Upper lobe of right lung (tissue), 1 donor: ENCODE measurements around the gene SAMD10. TPM values are rescaled to one million over a fixed set of nuclear protein-coding genes. Genes with fewer than 3 reads are reported as not detected.

Experiments used
- ATAC-seq: fragments of 200-7000 bp; cut with Tn5 transposase; one replicate; pipeline ENCODE4 v1.9.1; 2020; ENCODE audit warnings: mild to moderate bottlenecking, moderate library complexity
- DNase-seq: peaks from one replicate; pipeline ENCODE4 v3.0.0-alpha.2; 2020
- H3K27ac ChIP-seq: fragments of 200-600 bp; one replicate; pipeline ENCODE4 v1.8.0; 2022
- H3K27me3 ChIP-seq: fragments of 200-600 bp; one replicate; pipeline ENCODE4 v1.8.0; 2022; ENCODE audit warnings: mild to moderate bottlenecking
- H3K36me3 ChIP-seq: fragments of 200-600 bp; one replicate; pipeline ENCODE4 v1.8.0; 2022
- H3K4me1 ChIP-seq: fragments of 200-600 bp; one replicate; pipeline ENCODE4 v1.8.0; 2022
- H3K4me3 ChIP-seq: fragments of 200-600 bp; one replicate; pipeline ENCODE4 v1.8.0; 2022; ENCODE audit warnings: mild to moderate bottlenecking
- H3K9me3 ChIP-seq: fragments of 200-600 bp; one replicate; pipeline ENCODE4 v1.8.0; 2022
- intact Hi-C: fragments of 100-400 bp; cut with DNase I; formaldehyde crosslinking; loops from one replicate; pipeline ENCODE4 v1.11.0; 2022
- total RNA-seq: library from RNA; stranded (reverse); fragmentation: NEBNext Ultra II Directional; extraction: Animal tissue kit (Norgen Biotek cat#: 25700); gene quantifications from one replicate; pipeline ENCODE4 v1.2.1, GENCODE V29; 2021
- TF ChIP-seq, protein P1 (sequence below): fragments of 200-600 bp; IDR thresholded peaks from one replicate; pipeline ENCODE4 v1.8.0; 2022; ENCODE audit warnings: antibody characterized with exemption
- donor health status: DM: no; HTN: yes; CAD: no; lungs with severe emphysema.

Gene SAMD10
- total RNA-seq, 1 donor from 2014 or later: 4.3 TPM

- Histone ChIP-seq H3K4me3 (no peak overlapping the region), H3K4me1 (peaks cover 19% of the 10 kb centered on the region), H3K27me3 (no peaks in the 10 kb centered on the region), H3K36me3 (peaks cover 33% of the 10 kb centered on the region), H3K27ac (no peak overlapping the region), H3K9me3 (no peaks in the 10 kb centered on the region)
- DNase-seq: no peak
- ATAC-seq: no peak
- TF ChIP-seq, protein P1, sequence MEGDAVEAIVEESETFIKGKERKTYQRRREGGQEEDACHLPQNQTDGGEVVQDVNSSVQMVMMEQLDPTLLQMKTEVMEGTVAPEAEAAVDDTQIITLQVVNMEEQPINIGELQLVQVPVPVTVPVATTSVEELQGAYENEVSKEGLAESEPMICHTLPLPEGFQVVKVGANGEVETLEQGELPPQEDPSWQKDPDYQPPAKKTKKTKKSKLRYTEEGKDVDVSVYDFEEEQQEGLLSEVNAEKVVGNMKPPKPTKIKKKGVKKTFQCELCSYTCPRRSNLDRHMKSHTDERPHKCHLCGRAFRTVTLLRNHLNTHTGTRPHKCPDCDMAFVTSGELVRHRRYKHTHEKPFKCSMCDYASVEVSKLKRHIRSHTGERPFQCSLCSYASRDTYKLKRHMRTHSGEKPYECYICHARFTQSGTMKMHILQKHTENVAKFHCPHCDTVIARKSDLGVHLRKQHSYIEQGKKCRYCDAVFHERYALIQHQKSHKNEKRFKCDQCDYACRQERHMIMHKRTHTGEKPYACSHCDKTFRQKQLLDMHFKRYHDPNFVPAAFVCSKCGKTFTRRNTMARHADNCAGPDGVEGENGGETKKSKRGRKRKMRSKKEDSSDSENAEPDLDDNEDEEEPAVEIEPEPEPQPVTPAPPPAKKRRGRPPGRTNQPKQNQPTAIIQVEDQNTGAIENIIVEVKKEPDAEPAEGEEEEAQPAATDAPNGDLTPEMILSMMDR: no peak
- intact Hi-C loops: no loop called here
Observed at GRCh38 chr20:63967330-63968135, 11.9 kb downstream of the SAMD10 start.

GRCh38 chr20:63966944-63967322, 12.5 kb downstream of the SAMD10 start:
- TF ChIP-seq, protein P1: no peak
- Histone ChIP-seq H3K27me3 (no peaks in the 10 kb centered on the region), H3K4me1 (peaks cover 16% of the 10 kb centered on the region), H3K4me3 (no peak overlapping the region), H3K27ac (no peak overlapping the region), H3K36me3 (peaks cover 39% of the 10 kb centered on the region), H3K9me3 (no peaks in the 10 kb centered on the region)
- ATAC-seq: no peak
- DNase-seq: no peak
- intact Hi-C loops: no loop called here

GRCh38 chr20:63966172-63966943, 13.1 kb downstream of the SAMD10 start:
- DNase-seq (no peak), ATAC-seq (no peak)
- no peaks in the 10 kb centered on the region for H3K9me3 ChIP-seq
- peaks cover 45% of the 10 kb centered on the region for H3K36me3 ChIP-seq
- peaks cover 13% of the 10 kb centered on the region for H3K4me1 ChIP-seq
- no peak overlapping the region for H3K27ac ChIP-seq
- intact Hi-C loops: no loop called here
- TF ChIP-seq, protein P1: no peak
- H3K4me3 ChIP-seq: no peak overlapping the region
- no peaks in the 10 kb centered on the region for H3K27me3 ChIP-seq

GRCh38 chr20:63964412-63964811, 15.0 kb downstream of the SAMD10 start:
- Histone ChIP-seq H3K36me3 (peaks cover 50% of the 10 kb centered on the region), H3K4me1 (peaks cover 7% of the 10 kb centered on the region), H3K27ac (no peak overlapping the region), H3K4me3 (no peak overlapping the region), H3K27me3 (no peaks in the 10 kb centered on the region), H3K9me3 (no peaks in the 10 kb centered on the region)
- TF ChIP-seq, protein P1: no peak
- DNase-seq (no peak), ATAC-seq (no peak)
- intact Hi-C loops: no loop called here

DNA sequence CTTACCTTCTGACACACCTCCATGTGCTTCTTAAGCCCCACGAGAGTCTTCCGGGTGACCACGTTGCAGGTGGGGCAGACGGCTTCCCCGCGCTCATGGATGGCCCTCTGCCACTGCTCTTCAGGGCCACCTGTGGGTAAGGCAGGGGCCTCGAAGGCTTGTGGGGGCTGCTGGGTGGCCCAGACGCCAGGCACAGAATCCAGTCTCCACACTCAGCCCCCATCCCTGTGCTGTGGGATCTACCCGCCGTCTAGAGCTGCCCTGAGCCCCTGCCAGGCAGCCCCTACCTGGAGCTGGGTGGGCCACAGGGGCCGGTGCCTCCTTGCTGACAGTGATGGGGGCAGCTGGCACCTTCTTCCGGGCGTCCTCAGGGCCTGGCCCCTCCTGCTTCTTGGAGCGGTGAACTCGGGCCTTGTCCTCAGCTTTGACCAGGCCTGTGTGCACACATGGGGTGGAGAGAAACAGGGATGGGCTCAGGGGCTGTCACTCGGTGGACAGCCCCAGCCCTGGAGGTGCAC, 15.6 kb downstream of the SAMD10 start:
- intact Hi-C loops: no loop called here
- DNase-seq (no peak), ATAC-seq (no peak)
- Histone ChIP-seq H3K36me3 (peaks cover 50% of the 10 kb centered on the region), H3K27me3 (no peaks in the 10 kb centered on the region), H3K27ac (no peak overlapping the region), H3K9me3 (no peaks in the 10 kb centered on the region), H3K4me1 (peaks cover 4% of the 10 kb centered on the region), H3K4me3 (no peak overlapping the region)
- TF ChIP-seq, protein P1: no peak
